ENCODE measurements around the gene PGA5.
"Not testable (repeated sequence)": the region's sequence is repeated elsewhere in the genome, so short reads cannot be mapped to it uniquely, and the experiment has no call there.

DNA sequence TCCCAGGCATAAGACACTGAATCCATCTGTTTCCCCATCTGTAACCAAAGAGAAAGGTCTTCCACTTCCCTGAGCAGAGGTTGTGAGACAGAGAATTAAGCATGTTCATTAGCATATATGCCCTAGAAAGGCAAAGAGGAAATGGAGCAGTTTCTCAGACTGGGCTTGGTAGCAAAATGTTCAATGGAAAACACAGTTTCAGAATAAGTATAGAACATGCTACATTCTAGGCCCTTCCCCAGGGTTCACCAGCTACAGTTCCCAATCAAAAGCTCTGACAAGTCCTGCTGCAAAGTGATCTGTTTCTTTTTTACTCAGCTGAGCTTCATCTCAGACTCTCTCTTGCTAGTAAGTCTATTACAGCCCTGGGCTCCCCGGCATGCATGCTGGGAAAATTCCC, 11.4 kb downstream of the PGA5 start:
- TF ChIP-seq, protein P1, sequence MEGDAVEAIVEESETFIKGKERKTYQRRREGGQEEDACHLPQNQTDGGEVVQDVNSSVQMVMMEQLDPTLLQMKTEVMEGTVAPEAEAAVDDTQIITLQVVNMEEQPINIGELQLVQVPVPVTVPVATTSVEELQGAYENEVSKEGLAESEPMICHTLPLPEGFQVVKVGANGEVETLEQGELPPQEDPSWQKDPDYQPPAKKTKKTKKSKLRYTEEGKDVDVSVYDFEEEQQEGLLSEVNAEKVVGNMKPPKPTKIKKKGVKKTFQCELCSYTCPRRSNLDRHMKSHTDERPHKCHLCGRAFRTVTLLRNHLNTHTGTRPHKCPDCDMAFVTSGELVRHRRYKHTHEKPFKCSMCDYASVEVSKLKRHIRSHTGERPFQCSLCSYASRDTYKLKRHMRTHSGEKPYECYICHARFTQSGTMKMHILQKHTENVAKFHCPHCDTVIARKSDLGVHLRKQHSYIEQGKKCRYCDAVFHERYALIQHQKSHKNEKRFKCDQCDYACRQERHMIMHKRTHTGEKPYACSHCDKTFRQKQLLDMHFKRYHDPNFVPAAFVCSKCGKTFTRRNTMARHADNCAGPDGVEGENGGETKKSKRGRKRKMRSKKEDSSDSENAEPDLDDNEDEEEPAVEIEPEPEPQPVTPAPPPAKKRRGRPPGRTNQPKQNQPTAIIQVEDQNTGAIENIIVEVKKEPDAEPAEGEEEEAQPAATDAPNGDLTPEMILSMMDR (conservative IDR thresholded peaks at IDR 0.05; ENCODE audit: low read depth in 2 of 2) = not testable (repeated sequence)
- TF ChIP-seq EZH2 (IDR thresholded peaks at IDR 0.05; ENCODE audit: low read depth, unreplicated experiment); CREB1 (CRISPR knock-in tag; IDR thresholded peaks at IDR 0.05; ENCODE audit: low read depth); ZNF331 (CRISPR knock-in tag; IDR thresholded peaks at IDR 0.05; ENCODE audit: low read depth); EZH2phosphoT487 (IDR thresholded peaks at IDR 0.05; ENCODE audit: unreplicated experiment); REST (IDR thresholded peaks at IDR 0.05; ENCODE audit: unreplicated experiment); POLR2AphosphoS5 (IDR thresholded peaks at IDR 0.05; ENCODE audit: low read depth); NANOG (IDR thresholded peaks at IDR 0.05; ENCODE audit: borderline replicate concordance); STAT1 (IDR thresholded peaks at IDR 0.05; ENCODE audit: unreplicated experiment); JUNB (IDR thresholded peaks at IDR 0.05; ENCODE audit: unreplicated experiment); ZNF114 (CRISPR knock-in tag; IDR thresholded peaks at IDR 0.05); ZNF462 (CRISPR knock-in tag; IDR thresholded peaks at IDR 0.05); ETS1 (IDR thresholded peaks at IDR 0.05): not testable (repeated sequence)
